HG03520 (cell line): ENCODE data around the gene ZCWPW1.

ENCODE experiments used
- ATAC-seq: cut with Tn5 transposase; IDR thresholded peaks from one replicate; pipeline ENCODE4 v1.9.1; 2021; ENCODE audit warnings: mild to moderate bottlenecking, moderate library complexity; ENCODE audit not compliant: unreplicated experiment

ZCWPW1 gene

DNA sequence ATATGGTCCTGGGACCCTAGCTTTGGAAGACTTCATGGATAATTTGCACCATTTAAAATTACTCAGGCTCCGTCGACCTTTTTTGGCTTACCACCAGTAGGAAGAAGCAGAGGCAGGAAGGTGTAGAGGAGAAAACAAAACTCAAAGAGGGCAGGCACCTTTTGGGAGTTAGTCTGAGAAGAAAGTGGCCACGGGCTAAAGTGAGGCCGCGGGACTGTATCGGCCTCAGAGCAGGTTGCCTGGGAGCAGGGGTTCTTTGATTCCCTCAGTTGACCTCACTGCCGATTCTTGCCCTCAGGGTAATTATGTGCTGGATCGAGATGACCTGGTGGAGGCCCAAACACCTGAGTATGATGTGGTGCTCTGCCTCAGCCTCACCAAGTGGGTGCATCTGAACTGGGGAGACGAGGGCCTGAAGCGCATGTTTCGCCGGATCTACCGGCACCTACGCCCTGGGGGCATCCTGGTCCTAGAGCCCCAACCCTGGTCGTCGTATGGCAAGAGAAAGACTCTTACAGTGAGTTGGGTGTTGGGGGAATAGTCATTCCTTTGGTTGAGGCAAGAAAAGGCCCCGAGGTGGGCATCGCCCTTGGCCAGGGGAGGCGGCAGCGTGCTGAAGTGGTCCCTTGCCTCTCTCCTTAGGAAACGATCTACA is 4.2 kb upstream of the ZCWPW1 start:
- ATAC-seq: no peak

DNA sequence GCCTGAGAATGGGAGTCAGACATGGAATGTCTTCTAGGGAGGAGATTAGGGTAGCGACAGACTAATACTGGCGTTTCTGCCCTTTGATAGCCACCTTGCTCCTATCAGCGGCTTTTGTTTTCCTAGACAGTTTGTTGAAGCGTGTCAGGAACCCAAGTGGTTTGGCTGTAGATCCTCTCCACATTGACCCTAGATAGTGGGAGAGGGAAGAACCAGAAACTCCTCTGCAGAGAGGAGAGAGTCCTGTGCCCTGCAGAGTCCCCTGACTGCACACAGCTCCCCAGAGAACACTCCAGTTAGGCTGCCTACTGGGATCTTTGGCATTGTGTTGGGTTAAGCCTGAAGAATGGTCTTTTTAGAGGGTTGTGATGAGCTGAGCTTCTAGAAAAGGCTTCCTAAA is 3.5 kb upstream of the ZCWPW1 start:
- ATAC-seq: no peak

DNA sequence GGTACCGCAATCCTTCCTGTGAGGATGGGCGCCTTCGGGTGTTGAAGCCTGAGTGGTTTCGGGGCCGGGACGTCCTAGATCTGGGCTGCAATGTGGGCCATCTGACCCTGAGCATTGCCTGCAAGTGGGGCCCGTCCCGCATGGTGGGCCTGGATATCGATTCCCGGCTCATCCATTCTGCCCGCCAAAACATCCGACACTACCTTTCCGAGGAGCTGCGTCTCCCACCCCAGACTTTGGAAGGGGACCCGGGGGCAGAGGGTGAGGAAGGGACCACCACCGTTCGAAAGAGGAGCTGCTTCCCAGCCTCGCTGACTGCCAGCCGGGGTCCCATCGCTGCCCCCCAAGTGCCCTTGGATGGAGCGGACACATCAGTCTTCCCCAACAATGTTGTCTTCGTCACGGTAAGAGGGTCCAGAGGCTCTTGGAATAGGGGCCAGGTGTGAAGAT is 2.8 kb upstream of the ZCWPW1 start:
- no peak for ATAC-seq

DNA sequence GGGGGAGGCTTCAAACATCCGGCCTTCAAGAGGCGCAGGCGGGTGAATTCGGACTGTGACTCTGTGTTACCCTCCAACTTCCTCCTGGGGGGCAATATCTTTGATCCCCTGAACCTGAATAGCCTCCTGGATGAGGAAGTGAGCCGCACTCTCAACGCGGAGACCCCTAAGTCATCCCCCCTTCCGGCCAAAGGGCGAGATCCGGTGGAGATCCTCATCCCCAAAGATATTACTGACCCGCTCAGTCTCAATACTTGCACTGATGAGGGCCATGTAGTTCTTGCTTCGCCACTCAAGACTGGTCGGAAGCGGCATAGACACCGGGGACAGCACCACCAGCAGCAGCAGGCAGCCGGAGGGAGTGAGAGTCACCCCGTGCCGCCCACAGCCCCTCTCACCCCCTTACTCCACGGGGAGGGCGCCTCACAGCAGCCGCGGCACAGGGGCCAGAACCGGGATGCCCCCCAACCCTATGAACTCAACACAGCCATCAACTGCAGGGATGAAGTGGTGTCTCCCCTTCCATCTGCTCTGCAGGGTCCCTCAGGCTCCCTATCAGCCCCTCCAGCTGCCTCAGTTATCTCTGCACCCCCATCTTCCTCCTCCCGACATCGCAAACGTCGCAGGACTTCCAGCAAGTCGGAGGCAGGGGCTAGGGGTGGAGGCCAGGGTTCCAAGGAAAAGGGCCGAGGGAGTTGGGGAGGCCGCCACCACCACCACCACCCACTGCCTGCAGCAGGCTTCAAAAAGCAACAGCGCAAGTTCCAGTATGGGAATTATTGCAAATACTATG is 2.2 kb upstream of the ZCWPW1 start:
- no peak for ATAC-seq

DNA sequence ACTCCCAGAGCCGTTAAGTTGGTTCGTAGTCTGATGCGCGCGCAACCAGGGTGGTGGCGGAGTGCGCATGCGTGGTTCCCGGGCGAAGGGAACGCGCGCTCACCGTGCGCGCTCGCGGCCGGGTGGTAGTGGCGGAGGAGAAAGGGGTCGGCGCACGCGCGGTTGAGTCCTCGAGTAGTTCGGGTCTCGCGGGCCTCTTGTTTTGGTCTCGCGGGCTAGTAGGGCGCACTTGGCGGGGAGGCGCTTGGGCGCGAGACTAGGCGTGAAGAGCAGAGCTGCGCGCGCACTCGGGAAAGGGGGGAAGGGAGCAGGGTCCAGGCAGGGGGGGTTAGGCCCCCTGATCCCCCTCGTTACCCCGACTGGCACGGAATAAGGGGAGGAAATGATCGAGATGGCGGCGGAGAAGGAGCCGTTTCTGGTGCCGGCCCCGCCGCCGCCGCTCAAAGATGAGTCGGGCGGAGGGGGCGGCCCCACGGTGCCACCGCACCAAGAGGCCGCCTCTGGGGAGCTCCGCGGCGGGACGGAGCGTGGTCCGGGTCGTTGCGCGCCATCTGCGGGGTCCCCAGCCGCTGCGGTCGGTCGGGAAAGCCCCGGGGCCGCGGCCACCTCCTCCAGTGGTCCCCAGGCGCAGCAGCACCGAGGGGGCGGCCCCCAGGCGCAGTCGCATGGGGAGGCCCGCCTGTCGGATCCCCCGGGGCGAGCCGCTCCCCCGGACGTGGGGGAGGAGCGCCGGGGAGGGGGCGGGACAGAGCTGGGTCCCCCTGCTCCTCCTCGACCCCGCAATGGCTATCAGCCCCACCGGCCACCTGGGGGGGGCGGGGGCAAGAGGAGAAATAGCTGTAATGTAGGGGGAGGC is 1.4 kb upstream of the ZCWPW1 start, which contains the start of gene MEPCE:
TSS of gene MEPCE (plus strand) at position 195 of the 856 bp plus-strand sequence. CDS start at position 383, 188 bp downstream.
- ATAC-seq: peak; percentile 32

DNA sequence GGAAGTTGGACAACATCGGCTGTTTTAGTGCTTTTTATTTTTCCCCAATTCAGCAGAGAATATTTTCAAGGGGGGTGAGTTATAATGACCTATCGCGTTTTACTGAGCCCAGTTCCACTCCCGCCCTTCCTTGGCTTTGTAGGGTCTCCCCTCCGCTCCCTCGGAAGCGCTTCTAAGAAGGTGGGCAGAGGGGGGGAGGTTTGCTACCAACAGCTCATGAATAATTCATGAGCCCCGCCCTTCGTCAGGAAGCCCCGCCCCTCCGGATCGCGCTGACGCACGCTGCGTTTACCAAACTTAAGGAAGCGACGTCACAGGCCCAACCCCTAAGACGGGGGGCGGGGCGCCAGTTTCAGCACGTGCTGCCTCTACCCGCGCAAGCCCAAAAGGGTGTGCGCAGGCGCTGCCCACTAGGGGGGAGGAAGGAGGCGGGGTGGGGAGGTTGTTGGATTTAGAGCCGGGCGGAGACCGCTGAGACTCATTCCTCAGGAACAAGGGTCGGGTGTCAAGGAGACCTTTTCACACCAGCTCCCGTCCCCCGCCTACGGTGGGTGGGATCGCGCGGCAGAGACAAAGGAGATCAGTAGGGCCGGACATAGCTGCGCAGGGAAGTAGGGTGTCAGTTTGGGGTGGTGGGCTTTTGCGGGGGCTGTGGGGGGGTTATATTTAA is 599 bp upstream of the ZCWPW1 start:
- ATAC-seq: peak; percentile 34

DNA sequence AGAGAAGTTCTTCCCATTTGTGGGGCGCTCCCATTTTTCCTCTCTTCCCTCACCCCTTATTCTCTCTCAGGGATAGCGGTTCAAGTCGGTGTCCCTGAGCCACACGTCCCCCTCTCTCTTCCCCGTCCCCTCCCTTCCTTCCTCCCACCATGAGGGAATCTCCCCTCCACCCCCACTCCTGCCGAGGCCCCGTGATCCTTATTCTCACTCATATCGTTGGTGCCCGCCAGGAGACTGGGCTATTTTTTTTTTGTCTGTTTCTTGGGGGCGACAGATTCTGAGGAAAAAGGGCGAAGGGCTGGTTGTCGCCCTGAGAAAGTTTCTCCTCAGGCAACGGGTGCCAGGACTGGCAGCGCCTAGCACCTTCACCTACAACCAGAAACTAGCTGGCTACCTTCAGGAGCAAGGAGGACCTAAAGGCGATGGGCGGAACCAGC is 723 bp downstream of the ZCWPW1 start:
- ATAC-seq: no peak

DNA sequence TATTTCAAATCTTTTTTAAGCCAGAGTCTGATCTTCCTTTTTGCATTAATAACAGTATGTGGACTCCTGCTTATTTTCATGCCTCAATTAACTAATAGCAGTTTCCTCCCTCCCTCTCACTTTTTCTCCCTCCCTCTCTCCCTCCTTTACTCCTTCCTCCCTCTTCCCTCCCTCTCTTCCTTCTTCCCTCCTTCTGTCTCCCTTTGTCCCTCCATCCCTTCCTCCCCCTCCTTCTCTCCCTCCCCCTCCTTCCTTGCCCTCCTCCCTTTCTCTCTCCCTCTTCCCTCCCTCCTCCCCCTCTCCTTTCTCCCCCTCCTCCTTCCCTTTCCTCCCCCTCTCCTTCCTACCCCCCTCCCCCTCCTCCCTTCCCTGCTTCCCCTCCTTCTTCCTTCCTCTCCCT is 2.0 kb downstream of the ZCWPW1 start:
- no peak for ATAC-seq

DNA sequence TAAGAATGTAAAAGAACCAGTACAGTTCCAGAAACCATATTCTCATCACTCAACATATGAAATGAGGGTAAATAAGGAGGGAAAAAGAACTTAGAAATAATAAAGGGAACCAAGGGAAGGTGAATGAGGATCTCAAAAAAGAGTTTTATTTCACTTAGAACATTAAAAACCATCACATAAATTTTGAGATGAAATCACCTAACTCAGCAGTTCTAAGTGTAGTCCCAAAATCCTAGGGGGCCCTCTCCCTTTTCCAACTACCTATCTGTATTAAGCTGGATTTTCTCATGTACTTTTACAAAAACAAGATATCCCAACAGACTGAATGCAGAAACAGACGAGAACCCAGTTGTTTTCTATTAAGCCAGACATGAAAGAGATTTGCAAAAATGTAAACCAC is 3.2 kb downstream of the ZCWPW1 start:
- no peak for ATAC-seq

DNA sequence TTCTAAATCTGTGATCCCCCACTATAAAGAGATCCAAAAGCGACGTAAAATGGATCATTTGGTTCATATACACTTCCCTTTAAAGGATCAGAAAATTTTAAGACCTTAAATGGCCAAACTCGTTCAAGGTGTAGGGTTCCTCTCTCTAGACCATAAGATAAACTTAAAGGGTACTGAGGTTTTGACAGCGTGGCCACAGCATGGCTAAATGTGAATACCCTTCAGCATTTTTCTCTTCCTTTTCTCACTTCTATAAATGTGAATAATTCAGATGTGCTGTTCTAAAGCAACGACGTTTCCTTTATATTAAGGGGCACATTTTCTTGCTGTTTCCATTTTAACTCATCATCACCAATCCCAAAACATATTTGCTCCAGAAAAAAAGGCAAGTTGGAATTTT is 5.2 kb downstream of the ZCWPW1 start:
- no peak for ATAC-seq

DNA sequence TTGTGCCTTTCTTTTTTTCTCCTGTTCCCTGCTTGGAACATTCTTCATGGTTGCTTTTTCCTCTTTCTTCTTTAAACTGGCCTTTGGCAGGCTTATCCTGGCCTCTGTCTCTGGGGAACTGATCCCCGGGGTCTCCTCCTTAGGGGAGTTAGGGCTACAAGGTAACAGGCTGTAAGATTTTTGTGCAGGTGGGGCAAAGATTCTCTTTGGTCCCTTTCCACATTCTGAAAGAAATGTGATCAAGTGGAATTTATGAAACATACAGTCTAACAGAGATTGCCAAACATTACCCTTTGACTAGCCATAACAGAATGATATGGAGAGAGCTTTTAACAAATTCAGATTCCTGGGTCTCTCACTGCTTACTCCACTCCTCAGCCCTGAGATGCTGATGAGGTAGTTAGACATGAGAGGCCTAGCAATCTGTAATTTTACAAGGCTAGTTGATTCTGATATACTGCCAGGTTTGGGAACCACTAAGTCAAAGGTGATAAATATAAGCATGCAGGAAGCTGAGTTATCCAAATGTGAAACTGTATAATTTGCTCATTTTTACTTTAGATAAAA is 8.8 kb downstream of the ZCWPW1 start:
- no peak for ATAC-seq

DNA sequence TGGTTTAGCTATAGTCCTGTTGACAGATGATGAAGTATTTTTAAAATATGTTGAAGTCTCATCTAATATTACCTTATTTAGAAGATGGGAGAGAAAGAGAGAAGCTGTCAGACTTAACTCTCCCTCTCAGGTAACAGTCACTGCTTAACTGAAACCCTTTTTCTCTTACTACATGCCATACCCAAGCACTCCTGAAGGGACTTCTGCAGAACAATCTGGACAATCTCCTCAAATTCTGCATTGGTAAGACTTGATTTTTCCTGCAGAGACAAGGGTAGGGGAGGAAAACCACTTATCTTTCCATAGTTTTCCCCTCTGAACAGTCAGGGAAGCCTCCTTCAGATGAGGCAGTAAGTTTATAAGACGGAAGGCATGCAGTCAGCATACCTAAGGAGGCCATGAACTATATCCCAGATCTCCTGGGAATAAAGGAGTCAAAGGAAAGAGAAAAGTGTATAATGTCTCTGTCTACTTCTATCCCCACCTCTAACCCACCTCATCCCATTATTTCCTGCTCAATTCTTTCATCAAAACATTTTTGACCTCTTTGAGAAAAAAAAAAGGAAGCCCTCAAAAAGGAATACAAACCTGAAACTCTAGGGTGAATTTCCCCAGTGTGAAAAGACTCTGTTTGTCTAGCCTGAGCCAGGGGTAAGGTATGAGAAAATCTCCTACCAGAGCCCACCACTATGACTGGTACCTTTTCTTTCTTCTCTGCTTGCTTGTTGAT is 9.4 kb downstream of the ZCWPW1 start:
- no peak for ATAC-seq

DNA sequence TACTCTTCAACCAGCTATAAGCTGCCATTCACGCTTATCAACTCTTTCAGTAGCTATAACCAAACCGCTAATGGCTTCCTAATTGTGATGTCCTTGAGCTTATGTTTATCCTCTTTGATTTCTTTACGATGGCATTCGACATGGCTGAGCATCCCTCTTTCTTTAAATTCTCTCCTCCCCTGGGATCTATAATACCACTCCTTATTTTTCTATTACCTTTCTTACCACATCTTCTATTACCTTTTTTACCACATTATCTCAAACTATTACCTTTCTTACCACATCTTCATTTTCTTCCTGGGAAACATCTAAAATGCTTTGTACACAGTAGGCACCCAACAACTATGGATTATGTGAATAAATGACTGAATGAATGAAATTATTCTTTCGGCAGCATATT is 13.1 kb downstream of the ZCWPW1 start:
- no peak for ATAC-seq

DNA sequence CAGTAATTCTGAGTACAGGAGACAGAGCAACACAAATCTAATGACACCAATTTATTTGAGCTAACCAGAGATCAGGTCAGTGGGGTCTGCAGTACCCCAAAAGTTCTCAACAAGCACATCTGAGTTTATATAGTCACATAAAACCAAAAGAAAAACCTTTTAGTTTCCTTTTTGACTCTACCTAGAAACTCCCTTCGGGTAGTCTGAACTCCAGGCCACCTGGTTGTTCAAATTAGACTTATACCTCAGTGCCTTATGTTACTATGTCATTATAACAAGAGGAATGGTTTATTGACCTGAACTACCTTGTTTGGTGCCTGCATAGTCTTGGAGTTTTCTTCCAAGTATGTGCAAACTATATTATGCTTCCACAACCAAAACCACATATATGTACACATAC is 14.6 kb downstream of the ZCWPW1 start:
- no peak for ATAC-seq

DNA sequence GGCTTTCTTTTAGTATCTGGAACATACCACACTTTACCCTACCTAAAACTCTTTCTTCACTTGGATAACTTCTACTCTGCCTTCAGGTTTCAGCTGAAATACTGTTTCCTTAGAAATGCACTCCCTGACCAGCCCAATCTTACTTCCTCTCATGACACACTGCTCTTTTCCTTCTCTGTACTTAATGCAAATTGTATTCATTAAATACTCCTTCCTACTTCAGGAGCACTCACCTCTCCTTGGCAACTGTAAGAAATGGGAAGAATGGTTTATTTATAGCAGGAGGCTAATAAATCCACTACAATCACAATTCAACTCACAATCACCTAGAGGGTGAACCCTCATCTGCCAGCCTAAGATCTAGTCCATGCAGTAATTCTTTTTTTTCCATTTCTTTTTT is 15.2 kb downstream of the ZCWPW1 start:
- ATAC-seq: no peak

DNA sequence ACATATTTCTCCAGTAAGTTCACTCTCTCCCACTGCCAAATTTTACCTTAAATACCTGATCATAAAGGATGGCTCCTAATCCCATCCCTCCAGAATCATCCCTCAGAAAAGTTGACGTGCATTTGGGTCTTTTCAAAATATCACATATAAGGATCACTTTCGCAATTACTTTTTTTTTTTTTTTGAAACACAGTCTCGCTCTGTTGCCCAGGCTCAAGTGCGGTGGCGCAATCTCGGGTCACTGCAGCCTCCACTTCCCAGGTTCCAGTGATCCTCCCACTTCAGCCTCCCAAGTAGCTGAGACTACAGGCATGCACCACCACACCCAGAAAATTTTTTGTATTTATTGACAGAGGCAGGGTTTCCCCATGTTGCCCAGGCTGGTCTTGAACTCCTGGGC is 17.4 kb downstream of the ZCWPW1 start:
- no peak for ATAC-seq

DNA sequence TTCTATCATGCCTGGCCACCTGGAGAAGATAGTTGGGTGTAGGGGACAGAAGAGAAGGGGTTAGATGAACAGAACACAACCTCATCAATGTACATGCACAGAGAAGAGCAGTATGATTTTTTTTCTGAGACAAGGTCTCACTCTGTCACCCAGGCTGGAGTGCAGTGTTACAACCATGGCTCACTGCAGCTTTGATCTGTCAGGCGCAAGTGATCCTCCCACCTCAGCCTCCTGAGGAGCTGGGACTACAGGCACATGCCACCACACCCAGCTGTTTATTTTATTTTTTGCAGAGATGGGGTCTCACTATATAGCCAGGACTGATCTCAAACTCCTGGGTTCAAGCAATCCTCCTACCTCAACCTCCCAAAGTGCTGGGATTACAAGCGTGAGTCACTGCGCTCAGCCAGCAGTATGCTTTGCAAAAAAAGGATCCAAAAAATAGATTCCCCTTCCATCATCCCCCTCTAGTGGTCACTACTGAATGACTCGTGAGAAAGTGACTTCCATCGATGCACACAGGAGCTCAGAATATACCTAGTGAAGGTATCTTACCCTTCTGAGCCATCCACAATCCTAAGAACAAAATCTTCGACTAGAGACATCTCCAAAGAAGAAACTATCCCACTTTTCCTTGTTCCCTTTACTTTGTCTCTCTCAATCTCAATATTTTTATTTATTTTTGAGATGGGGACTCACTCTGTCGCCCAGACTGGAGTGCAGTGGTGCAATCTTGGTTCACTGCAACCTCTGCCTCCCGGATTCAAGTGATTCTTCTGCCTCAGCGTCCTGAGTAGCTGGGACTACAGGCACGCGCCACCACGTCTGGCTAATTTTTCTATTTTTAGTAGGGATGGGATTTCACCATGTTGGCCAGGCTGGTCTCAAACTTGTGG is 21.0 kb downstream of the ZCWPW1 start:
- ATAC-seq: no peak

DNA sequence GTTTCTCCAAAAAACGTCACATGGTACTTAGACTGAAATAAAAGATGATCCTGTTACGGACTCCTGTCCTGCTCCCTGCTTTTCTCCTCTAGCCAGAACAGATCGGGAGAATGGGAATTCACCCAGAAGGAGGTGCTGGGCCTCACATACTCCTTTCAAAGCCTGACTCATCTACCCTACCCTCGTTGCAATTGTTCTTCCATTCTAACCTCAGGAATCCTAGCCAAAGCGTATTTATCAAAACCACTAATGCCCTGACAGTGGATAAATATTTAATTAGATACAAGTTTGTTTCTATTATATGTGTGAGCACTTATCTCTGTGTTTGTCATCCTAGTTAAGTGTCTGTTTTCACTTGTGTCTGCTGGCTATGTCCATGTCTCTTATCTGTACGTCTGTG is 21.7 kb downstream of the ZCWPW1 start:
- ATAC-seq: no peak

DNA sequence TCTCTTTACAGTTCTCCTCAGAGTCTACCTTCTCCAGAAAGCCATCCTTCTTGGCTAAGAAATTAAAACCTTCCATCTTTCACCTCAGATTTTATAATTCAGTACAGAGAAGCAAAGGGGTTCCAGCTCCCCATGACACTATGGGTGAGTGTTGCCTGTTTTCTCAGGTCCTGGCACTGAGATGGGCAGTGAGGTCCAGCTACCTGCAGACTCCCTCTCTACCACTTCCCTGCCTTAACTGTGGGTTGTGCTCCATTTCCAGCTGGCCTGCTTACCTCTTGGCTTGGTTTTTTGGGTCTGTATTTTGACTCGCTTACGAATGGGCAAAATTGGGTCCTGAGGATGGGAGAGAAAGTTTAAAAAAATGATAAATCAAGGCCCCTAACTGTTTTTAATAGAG is 26.3 kb downstream of the ZCWPW1 start:
- ATAC-seq: no peak
